Measurements from ENCODE around the gene CDKAL1. TPM values are rescaled to one million over a fixed set of nuclear protein-coding genes. Genes with fewer than 3 reads are reported as not detected.

The CDKAL1 gene
- total RNA-seq, 1 experiment from 2014 or later, result 16.1 TPM

DNA sequence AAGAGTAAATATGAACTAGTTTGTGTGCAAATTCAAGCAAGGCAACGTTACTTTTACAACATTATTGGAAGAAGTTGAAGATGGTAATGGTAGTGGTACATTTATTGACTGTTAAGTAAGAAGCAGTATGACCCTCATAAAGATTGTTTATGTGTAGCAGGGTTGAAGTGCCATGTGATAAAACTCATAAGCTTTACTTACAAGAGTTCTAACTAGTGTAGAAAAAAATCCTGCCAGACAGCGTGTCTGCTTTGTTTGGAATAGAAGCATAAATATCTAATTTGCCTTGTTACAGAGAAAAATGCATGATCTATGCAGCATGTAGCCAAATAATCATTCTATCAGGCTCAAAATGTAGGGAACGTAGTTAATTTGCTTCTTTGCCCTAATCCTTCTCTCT, 608.5 kb downstream of the CDKAL1 start:
- Histone ChIP-seq H3K27me3 (ENCODE audit: insufficient read depth, low read depth) (no peaks in the 10 kb centered on the region), H4K20me1 (ENCODE audit: insufficient read depth) (no peaks in the 10 kb centered on the region), H3K9me2 (ENCODE audit: insufficient read depth) (no peaks in the 10 kb centered on the region), H2AFZ (no peak overlapping the region), H3K9me3 (ENCODE audit: insufficient read depth, low read depth) (no peaks in the 10 kb centered on the region), H3K4me3 (no peak overlapping the region), H3K4me2 (no peak overlapping the region), H3K79me2 (ENCODE audit: low read depth) (no peaks in the 10 kb centered on the region), H3K36me3 (ENCODE audit: low read depth) (no peaks in the 10 kb centered on the region), H3K27ac (no peak overlapping the region), H3K4me1 (replicated peaks; ENCODE audit: insufficient read depth) (no peaks in the 10 kb centered on the region), H3F3A (ENCODE audit: insufficient read depth, low read depth) (no peaks in the 10 kb centered on the region)
- TF ChIP-seq, protein P1, sequence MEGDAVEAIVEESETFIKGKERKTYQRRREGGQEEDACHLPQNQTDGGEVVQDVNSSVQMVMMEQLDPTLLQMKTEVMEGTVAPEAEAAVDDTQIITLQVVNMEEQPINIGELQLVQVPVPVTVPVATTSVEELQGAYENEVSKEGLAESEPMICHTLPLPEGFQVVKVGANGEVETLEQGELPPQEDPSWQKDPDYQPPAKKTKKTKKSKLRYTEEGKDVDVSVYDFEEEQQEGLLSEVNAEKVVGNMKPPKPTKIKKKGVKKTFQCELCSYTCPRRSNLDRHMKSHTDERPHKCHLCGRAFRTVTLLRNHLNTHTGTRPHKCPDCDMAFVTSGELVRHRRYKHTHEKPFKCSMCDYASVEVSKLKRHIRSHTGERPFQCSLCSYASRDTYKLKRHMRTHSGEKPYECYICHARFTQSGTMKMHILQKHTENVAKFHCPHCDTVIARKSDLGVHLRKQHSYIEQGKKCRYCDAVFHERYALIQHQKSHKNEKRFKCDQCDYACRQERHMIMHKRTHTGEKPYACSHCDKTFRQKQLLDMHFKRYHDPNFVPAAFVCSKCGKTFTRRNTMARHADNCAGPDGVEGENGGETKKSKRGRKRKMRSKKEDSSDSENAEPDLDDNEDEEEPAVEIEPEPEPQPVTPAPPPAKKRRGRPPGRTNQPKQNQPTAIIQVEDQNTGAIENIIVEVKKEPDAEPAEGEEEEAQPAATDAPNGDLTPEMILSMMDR (conservative IDR thresholded peaks at IDR 0.05), result no peak
- no peak for TF ChIP-seq EZH2 (IDR thresholded peaks at IDR 0.05; ENCODE audit: low read depth)
- DNase-seq, result no peak
- ChIA-PET POLR2A (ENCODE audit: unreplicated experiment) (interaction anchor here (0.5 kb wide), 1 partner anchor 28 kb away, joined by 3 read pairs; no protein-coding TSS in a partner anchor), CTCF (no interaction called here)
- intact Hi-C loops (cut with micrococcal nuclease; ENCODE audit: unreplicated experiment), result no loop called here
- no TSS peak for BruUV-seq (replicated peaks)

DNA sequence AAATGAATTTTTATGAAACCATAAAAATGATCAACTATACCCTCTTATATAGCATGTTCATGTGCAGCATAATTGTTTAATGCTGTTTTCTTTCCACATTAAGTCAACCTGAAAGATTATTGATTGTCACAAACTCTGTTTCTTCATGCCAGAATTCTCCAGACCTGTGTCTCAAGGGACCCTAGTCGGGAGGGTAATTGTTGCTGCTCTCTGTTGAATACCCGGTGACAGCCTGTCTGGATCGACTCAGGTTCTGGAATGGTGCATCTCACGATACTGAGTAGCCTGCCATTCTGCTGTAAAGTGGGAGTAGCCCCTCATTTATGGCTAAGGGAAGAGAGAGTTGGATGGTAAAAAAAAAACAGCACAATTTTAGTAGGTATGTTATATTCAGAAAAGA, 609.4 kb downstream of the CDKAL1 start:
- Histone ChIP-seq H3F3A (ENCODE audit: insufficient read depth, low read depth) (no peaks in the 10 kb centered on the region), H3K36me3 (ENCODE audit: low read depth) (no peaks in the 10 kb centered on the region), H3K4me3 (no peak overlapping the region), H3K4me2 (no peak overlapping the region), H3K9me3 (ENCODE audit: insufficient read depth, low read depth) (no peaks in the 10 kb centered on the region), H3K27ac (no peak overlapping the region), H4K20me1 (ENCODE audit: insufficient read depth) (no peaks in the 10 kb centered on the region), H3K27me3 (ENCODE audit: insufficient read depth, low read depth) (no peaks in the 10 kb centered on the region), H3K9me2 (ENCODE audit: insufficient read depth) (no peaks in the 10 kb centered on the region), H3K79me2 (ENCODE audit: low read depth) (no peaks in the 10 kb centered on the region), H3K4me1 (replicated peaks; ENCODE audit: insufficient read depth) (no peaks in the 10 kb centered on the region), H2AFZ (no peak overlapping the region)
- TF ChIP-seq, protein P1 (conservative IDR thresholded peaks at IDR 0.05), result no peak
- no peak for TF ChIP-seq EZH2 (IDR thresholded peaks at IDR 0.05; ENCODE audit: low read depth)
- DNase-seq, result no peak
- no TSS peak for BruUV-seq (replicated peaks)
- ChIA-PET POLR2A (ENCODE audit: unreplicated experiment) (interaction anchor here (0.7 kb wide), 1 partner anchor 33 kb away, joined by 8 read pairs; no protein-coding TSS in a partner anchor), CTCF (no interaction called here)
- intact Hi-C loops (cut with micrococcal nuclease; ENCODE audit: unreplicated experiment), result no loop called here

DNA sequence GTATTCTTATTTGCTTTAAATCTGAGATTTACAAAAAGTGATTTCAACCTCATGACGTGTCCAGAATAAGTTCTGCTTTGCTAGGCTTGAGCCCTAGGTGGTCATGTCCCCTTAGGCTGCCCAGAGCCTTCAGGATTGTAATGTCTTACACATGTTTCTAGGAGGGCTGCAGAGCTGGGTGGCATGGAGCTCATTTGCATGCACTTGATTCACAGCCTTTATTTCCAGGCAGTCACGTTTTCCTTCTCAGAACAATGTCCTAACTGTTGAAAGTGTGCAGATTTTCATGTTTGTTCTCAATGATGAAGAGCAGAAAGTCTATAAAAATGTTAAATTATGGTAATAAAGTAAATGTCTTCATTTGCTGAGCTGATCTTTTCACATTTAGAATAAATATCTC, 610.7 kb downstream of the CDKAL1 start:
- Histone ChIP-seq H3K27me3 (ENCODE audit: insufficient read depth, low read depth) (no peaks in the 10 kb centered on the region), H2AFZ (no peak overlapping the region), H3K4me1 (replicated peaks; ENCODE audit: insufficient read depth) (no peaks in the 10 kb centered on the region), H3K79me2 (ENCODE audit: low read depth) (no peaks in the 10 kb centered on the region), H3K4me2 (no peak overlapping the region), H4K20me1 (ENCODE audit: insufficient read depth) (no peaks in the 10 kb centered on the region), H3K4me3 (no peak overlapping the region), H3K36me3 (ENCODE audit: low read depth) (no peaks in the 10 kb centered on the region), H3K9me3 (ENCODE audit: insufficient read depth, low read depth) (no peaks in the 10 kb centered on the region), H3F3A (ENCODE audit: insufficient read depth, low read depth) (no peaks in the 10 kb centered on the region), H3K27ac (no peak overlapping the region), H3K9me2 (ENCODE audit: insufficient read depth) (no peaks in the 10 kb centered on the region)
- TF ChIP-seq, protein P1 (conservative IDR thresholded peaks at IDR 0.05), result no peak
- no peak for TF ChIP-seq EZH2 (IDR thresholded peaks at IDR 0.05; ENCODE audit: low read depth)
- intact Hi-C loops (cut with micrococcal nuclease; ENCODE audit: unreplicated experiment), result no loop called here
- POLR2A ChIA-PET (ENCODE audit: unreplicated experiment), result no interaction called here
- no peak for DNase-seq
- CTCF ChIA-PET, result interaction anchor here (0.6 to 0.7 kb wide), 2 partner anchors 161 to 585 kb away, joined by 3 to 5 read pairs; no protein-coding TSS in a partner anchor
- no TSS peak for BruUV-seq (replicated peaks)
